SK-N-MC (cell line): Measurements from ENCODE around the gene ZP1.
A peak's percentile ranks its signal among the peaks of the same experiment; 100 is the strongest.
"Not testable (repeated sequence)": the region's sequence is repeated elsewhere in the genome, so short reads cannot be mapped to it uniquely, and the experiment has no call there.

Source experiments
- DNase-seq: peaks from one replicate; pipeline ENCODE4 v3.0.0-alpha.2; 2011; ENCODE audit warnings: low read depth, low spot score
- H3K27ac ChIP-seq: fragments of 200-600 bp; sonication (generic); 2 replicates; pipeline ENCODE4 v1.5.1; 2016; ENCODE audit warnings: mixed run types
- H3K36me3 ChIP-seq: fragments of 200-600 bp; sonication (generic); 2 replicates; pipeline ENCODE4 v1.6.1; 2017; ENCODE audit warnings: antibody characterized with exemption, low read length, mixed read lengths; ENCODE audit not compliant: insufficient read depth
- H3K4me3 ChIP-seq: fragments of 200-600 bp; sonication (generic); 2 replicates; pipeline ENCODE4 v1.5.1; 2016
- H3K9ac ChIP-seq: fragments of 200-600 bp; sonication (generic); 2 replicates; pipeline ENCODE4 v1.8.0; 2017; ENCODE audit warnings: mixed run types, mixed read lengths; ENCODE audit not compliant: insufficient read length
- H3K9me3 ChIP-seq: fragments of 200-600 bp; sonication (generic); 2 replicates; pipeline ENCODE4 v1.6.1; 2017; ENCODE audit warnings: low read depth, mild to moderate bottlenecking, antibody characterized with exemption, low read length, moderate library complexity, mixed read lengths
- EZH2 ChIP-seq: fragments of 200-600 bp; sonication (generic); IDR thresholded peaks from one replicate; pipeline ENCODE4 v1.6.1; 2017; ENCODE audit warnings: antibody characterized with exemption
- FOXP2 ChIP-seq: optimal IDR thresholded peaks from 2 replicates; pipeline ENCODE3; 2011; ENCODE audit warnings: mild to moderate bottlenecking, moderate library complexity; ENCODE audit not compliant: insufficient read depth; ENCODE audit errors: extremely low read length, control extremely low read depth
- POLR2AphosphoS5 ChIP-seq: IDR thresholded peaks from 2 replicates; pipeline ENCODE4 v1.6.1; 2012; ENCODE audit warnings: mild to moderate bottlenecking, low read depth, low read length, borderline replicate concordance

The ZP1 gene

GRCh38 chr11:60908803-60909202 is 41.5 kb downstream of the ZP1 start:
- no peak for TF ChIP-seq FOXP2
- no peak for TF ChIP-seq POLR2AphosphoS5
- no peak for TF ChIP-seq EZH2
- Histone ChIP-seq H3K36me3 (peaks cover 6% of the 10 kb centered on the region; the same call in 1 of the 2 replicates), H3K9me3 (no peaks in the 10 kb centered on the region), H3K27ac (no peak overlapping the region), H3K9ac (no peak overlapping the region), H3K4me3 (no peak overlapping the region)
- DNase-seq, result no peak

GRCh38 chr11:60909680-60910280 is 42.4 kb downstream of the ZP1 start:
- H3K4me3 ChIP-seq, H3K9me3 ChIP-seq, H3K9ac ChIP-seq, DNase-seq, H3K27ac ChIP-seq, H3K36me3 ChIP-seq: not testable (repeated sequence)

DNA sequence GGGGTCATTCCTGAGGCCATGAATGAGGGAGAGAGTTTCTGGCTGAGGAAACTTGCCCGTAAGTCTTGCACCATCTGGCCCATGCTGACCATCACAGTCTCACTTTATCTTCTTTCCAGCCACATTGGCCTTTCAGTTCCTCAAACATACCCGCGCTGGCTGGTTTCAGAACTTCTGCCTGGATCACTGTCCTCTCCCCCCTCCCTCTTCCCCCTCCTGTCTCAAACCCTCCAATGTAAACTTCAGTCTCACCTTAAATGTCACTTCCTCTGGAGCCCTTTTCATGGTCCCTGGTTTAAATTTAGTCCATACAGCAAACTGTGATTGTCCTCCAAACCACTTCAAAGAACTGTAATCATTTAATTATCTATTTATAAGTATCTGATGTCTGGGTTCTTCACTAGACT is 42.9 kb downstream of the ZP1 start:
- TF ChIP-seq POLR2AphosphoS5 (no peak), FOXP2 (no peak), EZH2 (no peak)
- Histone ChIP-seq H3K9me3 (no peaks in the 10 kb centered on the region), H3K9ac (no peak overlapping the region), H3K36me3 (no peaks in the 10 kb centered on the region), H3K4me3 (no peak overlapping the region), H3K27ac (no peak overlapping the region)
- DNase-seq, result no peak

- TF ChIP-seq FOXP2 (no peak), POLR2AphosphoS5 (no peak), EZH2 (no peak)
- H3K9me3 ChIP-seq, result no peaks in the 10 kb centered on the region
- no peak overlapping the region for H3K27ac ChIP-seq
- H3K4me3 ChIP-seq, result no peak overlapping the region
- no peak overlapping the region for H3K9ac ChIP-seq
- DNase-seq, result no peak
- H3K36me3 ChIP-seq, result no peaks in the 10 kb centered on the region
Measured at GRCh38 chr11:60910711-60911380, 43.5 kb downstream of the ZP1 start.

GRCh38 chr11:60912223-60912850 is 45.0 kb downstream of the ZP1 start:
- Histone ChIP-seq H3K4me3 (no peak overlapping the region), H3K36me3 (peaks cover 4% of the 10 kb centered on the region), H3K27ac (no peak overlapping the region), H3K9me3 (no peaks in the 10 kb centered on the region), H3K9ac (no peak overlapping the region)
- DNase-seq, result no peak
- no peak for TF ChIP-seq FOXP2
- TF ChIP-seq EZH2, result no peak
- no peak for TF ChIP-seq POLR2AphosphoS5

DNA sequence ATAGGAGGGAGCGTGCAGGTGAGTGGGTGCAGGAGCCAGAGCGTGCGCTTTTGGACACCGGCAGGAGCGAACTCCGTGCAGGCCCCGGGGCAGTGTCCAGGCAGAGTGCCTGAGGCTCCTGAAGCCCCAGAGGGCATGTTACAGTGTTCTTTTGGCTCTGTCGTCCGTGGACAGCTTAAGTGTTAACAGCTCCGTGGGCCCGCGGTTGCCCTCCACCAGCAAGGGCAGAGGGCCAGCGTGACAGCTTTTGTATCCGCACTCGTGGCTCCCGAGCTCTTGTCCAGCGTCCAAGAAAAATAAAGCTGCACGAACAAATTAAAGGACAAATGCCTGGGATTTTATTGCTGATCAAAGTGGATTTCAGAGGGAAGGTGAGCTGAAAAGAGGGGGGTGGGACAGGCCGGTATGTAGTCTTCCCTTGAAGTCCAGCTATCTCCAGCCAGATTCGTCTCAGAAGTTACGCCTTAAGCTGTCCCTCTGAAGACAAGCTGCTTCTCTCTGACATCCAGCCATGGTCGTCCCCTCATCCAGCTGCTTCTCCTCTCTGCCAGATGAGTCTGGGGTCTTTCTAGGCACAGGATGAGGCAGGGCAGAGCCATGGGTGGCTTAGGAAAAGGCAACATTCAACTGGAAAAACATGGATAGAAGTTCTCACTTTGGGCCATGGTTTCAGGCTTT is 45.6 kb downstream of the ZP1 start:
- TF ChIP-seq POLR2AphosphoS5 (no peak), FOXP2 (no peak), EZH2 (no peak)
- no peak for DNase-seq
- Histone ChIP-seq H3K36me3 (peaks cover 7% of the 10 kb centered on the region), H3K4me3 (peak overlapping the region; percentile 93), H3K9me3 (no peaks in the 10 kb centered on the region), H3K27ac (peak overlapping the region; percentile 98), H3K9ac (peak overlapping the region; percentile 92)

GRCh38 chr11:60913793-60914632 is 46.7 kb downstream of the ZP1 start, which contains the start of gene TMEM109:
Gene TMEM109 (plus strand): TSS chr11:60914158. CDS start chr11:60919694, 5,536 bp downstream.
- Histone ChIP-seq H3K36me3 (peaks cover 16% of the 10 kb centered on the region), H3K9me3 (no peaks in the 10 kb centered on the region), H3K4me3 (peak within 1 kb of the TSS; percentile 93), H3K27ac (peak within 1 kb of the TSS; percentile 98), H3K9ac (peak within 1 kb of the TSS; percentile 92)
- DNase-seq, result peak; percentile 92
- peak; percentile 86 for TF ChIP-seq POLR2AphosphoS5
- no peak for TF ChIP-seq EZH2
